AG09309 (cell line): Measurements from ENCODE around the gene RRP8.

Experiments
- DNase-seq: peaks from one replicate; pipeline ENCODE4 v3.0.0-alpha.2; 2010; ENCODE audit warnings: low read depth
- H3K4me3 ChIP-seq: 2 replicates; pipeline ENCODE4 v1.5.1; 2011; ENCODE audit warnings: mild to moderate bottlenecking, low read depth, low read length, moderate library complexity; ENCODE audit not compliant: control insufficient read depth
- TF ChIP-seq, protein P1 (sequence below): IDR thresholded peaks from 2 replicates; pipeline ENCODE4 v1.5.1; 2011; ENCODE audit warnings: mild to moderate bottlenecking, low read depth, low read length, inconsistent platforms; ENCODE audit not compliant: insufficient read depth, control insufficient read depth; ENCODE audit errors: missing control alignments

Gene RRP8

DNA sequence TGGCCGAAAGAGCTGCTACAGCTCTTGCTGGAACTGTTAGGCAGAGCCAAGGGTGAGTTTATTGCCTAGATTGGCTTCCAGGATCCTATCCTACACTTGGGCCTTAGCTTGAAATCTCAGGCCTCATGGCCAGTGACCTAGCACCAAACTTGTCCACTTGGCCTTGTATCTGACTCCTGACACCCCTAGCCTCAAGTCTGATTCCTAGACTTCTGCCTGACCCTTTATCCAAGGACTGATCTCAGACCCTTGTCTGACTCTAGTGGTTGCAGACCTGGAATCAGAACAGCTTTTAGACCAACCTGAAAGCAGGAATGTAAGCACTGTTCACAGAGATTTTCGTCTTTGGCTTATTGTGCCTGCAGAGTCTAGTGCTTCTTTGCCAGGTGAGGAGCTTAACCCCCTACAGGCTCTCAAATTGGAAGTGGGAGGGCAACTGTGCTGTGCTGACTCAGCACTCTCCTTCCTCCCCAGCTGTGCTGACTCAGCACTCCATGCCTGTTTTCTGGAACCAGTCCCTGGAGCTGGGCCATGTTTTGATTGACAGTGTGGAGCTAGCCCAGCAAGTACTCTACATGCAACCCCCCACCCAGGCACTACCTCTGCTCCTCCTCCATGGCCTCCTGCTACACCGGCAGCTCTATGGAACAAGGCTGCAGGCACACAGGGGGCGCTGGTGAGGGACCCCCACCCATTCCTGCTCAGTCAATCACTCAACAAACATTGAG is 35.1 kb downstream of the RRP8 start:
- TF ChIP-seq, protein P1, sequence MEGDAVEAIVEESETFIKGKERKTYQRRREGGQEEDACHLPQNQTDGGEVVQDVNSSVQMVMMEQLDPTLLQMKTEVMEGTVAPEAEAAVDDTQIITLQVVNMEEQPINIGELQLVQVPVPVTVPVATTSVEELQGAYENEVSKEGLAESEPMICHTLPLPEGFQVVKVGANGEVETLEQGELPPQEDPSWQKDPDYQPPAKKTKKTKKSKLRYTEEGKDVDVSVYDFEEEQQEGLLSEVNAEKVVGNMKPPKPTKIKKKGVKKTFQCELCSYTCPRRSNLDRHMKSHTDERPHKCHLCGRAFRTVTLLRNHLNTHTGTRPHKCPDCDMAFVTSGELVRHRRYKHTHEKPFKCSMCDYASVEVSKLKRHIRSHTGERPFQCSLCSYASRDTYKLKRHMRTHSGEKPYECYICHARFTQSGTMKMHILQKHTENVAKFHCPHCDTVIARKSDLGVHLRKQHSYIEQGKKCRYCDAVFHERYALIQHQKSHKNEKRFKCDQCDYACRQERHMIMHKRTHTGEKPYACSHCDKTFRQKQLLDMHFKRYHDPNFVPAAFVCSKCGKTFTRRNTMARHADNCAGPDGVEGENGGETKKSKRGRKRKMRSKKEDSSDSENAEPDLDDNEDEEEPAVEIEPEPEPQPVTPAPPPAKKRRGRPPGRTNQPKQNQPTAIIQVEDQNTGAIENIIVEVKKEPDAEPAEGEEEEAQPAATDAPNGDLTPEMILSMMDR: peak; percentile 6
- no peak for DNase-seq
- H3K4me3 ChIP-seq: no peak overlapping the region

DNA sequence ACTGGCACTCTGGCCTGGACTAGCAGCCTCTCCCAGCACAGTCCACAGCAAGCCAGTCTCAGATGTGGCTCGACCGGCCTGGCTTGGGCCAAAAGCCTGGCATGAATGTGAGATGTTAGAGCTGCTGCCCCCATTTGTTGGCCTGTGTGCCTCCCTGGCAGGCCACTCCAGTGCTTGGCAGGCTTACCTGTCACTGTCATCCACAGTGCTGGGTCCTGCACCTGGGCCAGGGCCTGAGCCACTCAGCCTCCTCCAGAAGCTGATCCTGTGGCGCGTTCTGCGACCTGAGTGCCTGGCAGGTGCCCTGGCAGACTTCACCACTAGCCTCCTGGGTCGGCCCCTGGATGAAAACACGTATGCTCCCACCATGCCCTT is 36.1 kb downstream of the RRP8 start:
- no peak overlapping the region for H3K4me3 ChIP-seq
- DNase-seq: no peak
- TF ChIP-seq, protein P1: no peak

DNA sequence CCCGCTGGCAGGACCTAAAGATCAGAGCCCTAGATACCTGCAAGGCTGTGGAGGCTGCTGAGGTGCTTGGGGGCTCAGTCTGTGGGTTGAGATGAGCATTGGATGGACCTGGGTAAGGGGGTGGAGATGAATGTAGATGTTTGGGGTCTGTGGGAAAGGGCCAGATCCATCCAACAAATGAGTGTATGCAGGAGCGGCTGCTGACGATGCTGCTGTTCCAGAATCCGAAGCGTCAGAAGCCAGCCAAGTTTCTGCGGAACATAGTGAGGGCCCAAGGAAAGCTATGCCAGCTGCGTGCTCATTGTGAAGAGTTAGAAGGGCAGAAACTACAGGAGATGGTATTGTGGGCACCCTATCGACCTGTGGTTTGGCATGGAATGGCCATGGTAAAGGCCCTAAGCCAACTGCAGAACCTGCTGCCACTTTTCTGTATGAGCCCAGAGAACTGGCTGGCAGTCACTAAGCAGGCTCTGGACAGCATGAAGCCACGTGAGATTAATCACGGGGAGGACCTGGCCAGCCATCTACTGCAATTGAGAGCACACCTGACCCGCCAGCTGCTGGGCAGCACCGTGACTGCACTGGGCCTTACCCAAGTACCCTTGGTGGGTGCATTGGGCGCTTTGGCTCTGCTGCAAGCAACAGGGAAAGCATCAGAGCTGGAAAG is 36.6 kb downstream of the RRP8 start:
- DNase-seq: no peak
- TF ChIP-seq, protein P1: no peak
- H3K4me3 ChIP-seq: no peak overlapping the region

DNA sequence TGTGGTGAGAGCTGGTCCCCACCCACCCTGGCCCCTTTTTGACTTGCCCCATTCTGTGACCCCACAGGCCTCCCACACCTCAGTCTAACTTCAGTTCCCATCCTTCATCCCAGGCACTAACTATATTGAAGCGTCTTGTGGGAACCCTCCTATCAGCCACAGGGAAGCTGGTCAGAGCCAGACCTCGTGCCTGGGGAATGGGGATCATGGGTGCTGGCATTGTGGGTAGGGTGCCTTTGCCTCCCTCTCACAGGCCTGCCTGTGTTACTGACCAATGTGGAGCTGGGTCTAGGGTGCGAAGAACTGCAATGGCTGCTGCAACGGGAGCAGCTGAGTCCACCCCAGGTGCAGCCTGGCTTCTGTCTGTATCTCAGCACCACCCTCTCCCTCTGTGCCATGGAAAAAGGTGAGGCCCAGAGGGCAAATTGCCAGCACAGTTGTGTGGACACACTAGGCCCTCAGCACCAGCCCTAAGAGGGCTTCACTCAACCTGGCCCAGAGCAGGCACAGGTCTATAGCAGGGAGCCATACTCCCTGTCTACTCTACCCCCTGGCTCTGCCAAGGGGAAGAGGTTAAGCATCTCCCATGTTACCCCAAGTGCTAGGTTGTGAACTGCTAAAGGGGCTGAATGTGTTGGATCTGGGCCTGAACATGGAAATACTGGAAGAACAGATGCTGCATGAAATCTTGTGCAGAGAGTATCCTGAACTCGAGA is 37.3 kb downstream of the RRP8 start:
- DNase-seq: no peak
- H3K4me3 ChIP-seq: no peak overlapping the region
- TF ChIP-seq, protein P1: no peak

DNA sequence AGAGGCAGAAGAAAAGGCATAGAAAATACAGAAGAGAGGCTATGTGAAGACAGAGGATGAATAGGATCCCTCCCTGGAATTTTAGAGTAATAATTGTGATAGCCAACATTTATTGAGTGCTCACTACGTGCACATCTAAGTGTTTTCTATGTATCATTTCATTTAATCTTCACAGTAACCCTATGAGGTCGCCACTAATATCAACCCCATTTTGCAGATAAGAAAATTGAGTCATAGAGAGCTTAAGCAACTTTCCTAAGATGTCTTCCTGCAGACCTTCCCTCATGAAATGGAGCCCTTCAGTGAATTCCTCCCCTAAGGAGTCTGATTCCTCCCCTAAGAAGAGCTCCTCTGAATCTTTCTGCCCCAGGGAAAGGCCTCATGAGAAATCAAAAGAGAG is 38.1 kb downstream of the RRP8 start:
- TF ChIP-seq, protein P1: no peak
- DNase-seq: no peak
- H3K4me3 ChIP-seq: no peak overlapping the region

DNA sequence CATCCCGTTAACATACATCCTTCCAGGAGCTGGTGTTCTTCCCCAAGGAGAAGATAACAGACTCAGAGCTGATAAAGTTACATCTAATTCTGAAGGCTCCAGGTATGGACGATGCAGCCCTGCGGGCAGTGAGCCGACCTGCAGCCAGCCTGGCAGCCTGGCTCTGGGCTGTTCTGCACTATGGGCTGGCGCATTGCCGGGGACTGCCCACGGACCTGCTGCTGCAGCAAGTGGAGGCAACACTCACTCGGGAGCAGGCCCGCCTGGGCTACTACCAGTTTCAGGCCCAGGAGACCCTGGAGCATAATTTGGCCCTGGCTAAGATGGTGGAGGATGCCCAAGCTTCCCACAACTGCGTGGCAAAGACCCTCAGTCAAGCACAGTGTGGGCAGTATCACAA is 39.7 kb downstream of the RRP8 start:
- TF ChIP-seq, protein P1: no peak
- DNase-seq: no peak

More for the DNA sequence above, 39.7 kb downstream of the RRP8 start:
- H3K4me3 ChIP-seq: no peak overlapping the region
